Trophoblast cell (in vitro differentiated cells and primary cell): ENCODE results near the gene SSBP2.

Experiments
- DNase-seq, 2 donors: peaks; one replicate each; pipeline ENCODE4 v3.0.0-alpha.2; 2016
- H2AFZ ChIP-seq: 2 replicates; pipeline ENCODE4 v1.6.1; 2013; ENCODE audit warnings: low read length, moderate library complexity, mild to moderate bottlenecking; ENCODE audit not compliant: insufficient read depth, poor library complexity
- H2AK5ac ChIP-seq: 2 replicates; pipeline ENCODE4 v1.6.1; 2013; ENCODE audit warnings: mild to moderate bottlenecking, low read length
- H2BK120ac ChIP-seq: 2 replicates; pipeline ENCODE4 v1.6.1; 2013; ENCODE audit warnings: low read length, mild to moderate bottlenecking, moderate library complexity; ENCODE audit not compliant: insufficient read depth, poor library complexity
- H2BK12ac ChIP-seq: 2 replicates; pipeline ENCODE4 v1.6.1; 2013; ENCODE audit warnings: mild to moderate bottlenecking, low read length, moderate library complexity
- H2BK5ac ChIP-seq: 2 replicates; pipeline ENCODE4 v1.6.1; 2013; ENCODE audit warnings: low read length, low read depth, moderate library complexity, mild to moderate bottlenecking; ENCODE audit not compliant: poor library complexity
- H3K14ac ChIP-seq: 2 replicates; pipeline ENCODE4 v1.6.1; 2013; ENCODE audit warnings: mild to moderate bottlenecking, low read length
- H3K18ac ChIP-seq: 2 replicates; pipeline ENCODE4 v1.6.1; 2013; ENCODE audit warnings: mild to moderate bottlenecking, low read length
- H3K23ac ChIP-seq: 2 replicates; pipeline ENCODE4 v1.6.1; 2013; ENCODE audit warnings: low read length
- H3K27ac ChIP-seq: 2 replicates; pipeline ENCODE4 v1.5.1; 2013; ENCODE audit warnings: low read depth, mild to moderate bottlenecking, inconsistent platforms, low read length, moderate library complexity
- H3K27me3 ChIP-seq: 2 replicates; pipeline ENCODE4 v1.6.1; 2013; ENCODE audit warnings: inconsistent platforms, mild to moderate bottlenecking, low read length, moderate library complexity; ENCODE audit not compliant: insufficient read depth
- H3K36me3 ChIP-seq, 2 experiments: 1 replicate in 1 of 2; 2 replicates in 1 of 2; pipeline ENCODE4 v1.6.1; 2013; ENCODE audit warnings: low read length in 2 of 2, mild to moderate bottlenecking in 2 of 2, moderate library complexity in 1 of 2; ENCODE audit not compliant: insufficient read depth in 2 of 2, control insufficient read depth in 1 of 2
- H3K4ac ChIP-seq: 2 replicates; pipeline ENCODE4 v1.6.1; 2013; ENCODE audit warnings: low read depth, mild to moderate bottlenecking, low read length, moderate library complexity
- H3K4me1 ChIP-seq, 2 experiments: 1 replicate in 1 of 2; 2 replicates in 1 of 2; pipeline ENCODE4 v1.6.1; 2013; ENCODE audit warnings: low read length in 2 of 2, mild to moderate bottlenecking in 2 of 2, moderate library complexity in 1 of 2; ENCODE audit not compliant: insufficient read depth in 2 of 2, control insufficient read depth in 1 of 2
- H3K4me2 ChIP-seq: 2 replicates; pipeline ENCODE4 v1.6.1; 2013; ENCODE audit warnings: inconsistent platforms, mild to moderate bottlenecking, low read length, moderate library complexity
- H3K4me3 ChIP-seq: 2 replicates; pipeline ENCODE4 v1.5.1; 2013; ENCODE audit warnings: mild to moderate bottlenecking, low read depth, low read length, inconsistent platforms
- H3K79me1 ChIP-seq: one replicate; pipeline ENCODE4 v1.6.1; 2013; ENCODE audit warnings: low read length
- H3K79me2 ChIP-seq: 2 replicates; pipeline ENCODE4 v1.6.1; 2013; ENCODE audit warnings: low read length, mild to moderate bottlenecking; ENCODE audit not compliant: control insufficient read depth, insufficient read depth, poor library complexity
- H3K9ac ChIP-seq: 2 replicates; pipeline ENCODE4 v1.6.1; 2013; ENCODE audit warnings: mild to moderate bottlenecking, low read length
- H3K9me3 ChIP-seq: 2 replicates; pipeline ENCODE4 v1.6.1; 2013; ENCODE audit warnings: low read depth, mild to moderate bottlenecking, control low read depth, inconsistent platforms, low read length; ENCODE audit not compliant: insufficient read depth
- H4K12ac ChIP-seq: 2 replicates; pipeline ENCODE4 v1.6.1; 2013; ENCODE audit warnings: low read depth, mild to moderate bottlenecking, low read length, moderate library complexity
- H4K8ac ChIP-seq: 2 replicates; pipeline ENCODE4 v1.6.1; 2013; ENCODE audit warnings: low read depth, mild to moderate bottlenecking, low read length, moderate library complexity
- H4K91ac ChIP-seq: one replicate; pipeline ENCODE4 v1.6.1; 2013; ENCODE audit warnings: low read depth, mild to moderate bottlenecking, low read length, moderate library complexity
- WGBS: extraction: QIAGEN DNeasy Blood & Tissue Kit; methylation state at CpG from one replicate; pipeline ENCODE4 v1.1.7; 2013; ENCODE audit warnings: missing lambda C conversion rate; ENCODE audit not compliant: insufficient read length, insufficient coverage; ENCODE audit errors: extremely low coverage; 5-methylcytosine and 5-hydroxymethylcytosine counted together

SSBP2 gene

GRCh38 chr5:81739291-81739690, 11.6 kb downstream of the SSBP2 start:
- Histone ChIP-seq H4K12ac (no peak overlapping the region), H3K9me3 (no peaks in the 10 kb centered on the region), H2AFZ (no peak overlapping the region), H2AK5ac (no peak overlapping the region), H3K27ac (no peak overlapping the region), H3K27me3 (no peaks in the 10 kb centered on the region), H3K4ac (no peak overlapping the region), H3K4me1 (no peaks in the 10 kb centered on the region), H3K4me3 (no peak overlapping the region), H4K91ac (no peak overlapping the region), H3K36me3 (no peaks in the 10 kb centered on the region), H2BK12ac (no peak overlapping the region), H2BK120ac (no peak overlapping the region), H3K4me2 (no peak overlapping the region), H3K18ac (no peak overlapping the region), H4K8ac (no peak overlapping the region), H3K14ac (no peak overlapping the region), H3K9ac (no peak overlapping the region), H3K79me2 (no peaks in the 10 kb centered on the region), H3K23ac (no peak overlapping the region), H3K79me1 (no peaks in the 10 kb centered on the region), H2BK5ac (no peak overlapping the region)
- no peak for DNase-seq
- WGBS: no CpG with 5 or more reads among the region's 2 CpGs

DNA sequence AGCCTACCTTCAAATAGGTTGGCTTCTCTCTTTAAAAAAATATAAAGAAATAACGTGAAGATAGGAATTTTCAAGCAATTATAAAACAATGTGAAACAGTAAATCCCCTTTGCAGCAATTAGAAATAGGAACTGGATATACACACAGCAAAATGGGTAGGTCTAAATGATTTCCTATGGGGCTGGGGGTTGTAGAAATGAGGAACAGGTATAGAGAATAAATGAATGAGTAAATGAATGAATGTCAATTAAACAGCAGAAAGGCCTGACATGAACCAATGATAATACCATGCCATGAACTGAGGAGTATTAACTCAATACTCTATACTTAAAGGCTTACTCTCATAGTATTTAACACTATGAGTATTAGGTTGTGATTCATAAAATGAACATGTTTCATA, 21.6 kb downstream of the SSBP2 start:
- no peak overlapping the region for H2BK12ac ChIP-seq
- H2BK120ac ChIP-seq: no peak overlapping the region
- H3K36me3 ChIP-seq: no peaks in the 10 kb centered on the region
- no peak overlapping the region for H2BK5ac ChIP-seq
- H3K4me2 ChIP-seq: no peak overlapping the region
- no peak overlapping the region for H3K23ac ChIP-seq
- H3K18ac ChIP-seq: no peak overlapping the region
- H3K27ac ChIP-seq: no peak overlapping the region
- H3K27me3 ChIP-seq: no peaks in the 10 kb centered on the region
- H3K14ac ChIP-seq: no peak overlapping the region
- DNase-seq: no peak
- H4K91ac ChIP-seq: no peak overlapping the region
- no peak overlapping the region for H3K4ac ChIP-seq
- H2AFZ ChIP-seq: no peak overlapping the region
- H3K9me3 ChIP-seq: no peaks in the 10 kb centered on the region
- no peaks in the 10 kb centered on the region for H3K4me1 ChIP-seq
- no CpG with 5 or more reads among the region's 1 CpG for WGBS
- H3K9ac ChIP-seq: no peak overlapping the region
- H3K4me3 ChIP-seq: no peak overlapping the region
- H3K79me2 ChIP-seq: no peaks in the 10 kb centered on the region
- no peak overlapping the region for H2AK5ac ChIP-seq
- H4K8ac ChIP-seq: no peak overlapping the region
- no peaks in the 10 kb centered on the region for H3K79me1 ChIP-seq
- H4K12ac ChIP-seq: no peak overlapping the region

GRCh38 chr5:81728301-81728700, 22.6 kb downstream of the SSBP2 start:
- Histone ChIP-seq H2BK120ac (no peak overlapping the region), H3K9me3 (no peaks in the 10 kb centered on the region), H3K27me3 (no peaks in the 10 kb centered on the region), H3K36me3 (no peaks in the 10 kb centered on the region), H3K4ac (no peak overlapping the region), H3K14ac (no peak overlapping the region), H2BK12ac (no peak overlapping the region), H4K12ac (no peak overlapping the region), H3K4me1 (no peaks in the 10 kb centered on the region), H2AK5ac (no peak overlapping the region), H4K91ac (no peak overlapping the region), H3K9ac (no peak overlapping the region), H2AFZ (no peak overlapping the region), H3K79me1 (no peaks in the 10 kb centered on the region), H3K23ac (no peak overlapping the region), H4K8ac (no peak overlapping the region), H3K4me3 (no peak overlapping the region), H3K79me2 (no peaks in the 10 kb centered on the region), H3K18ac (no peak overlapping the region), H2BK5ac (no peak overlapping the region), H3K27ac (no peak overlapping the region), H3K4me2 (no peak overlapping the region)
- WGBS: no CpG with 5 or more reads among the region's 3 CpGs
- DNase-seq: no peak

DNA sequence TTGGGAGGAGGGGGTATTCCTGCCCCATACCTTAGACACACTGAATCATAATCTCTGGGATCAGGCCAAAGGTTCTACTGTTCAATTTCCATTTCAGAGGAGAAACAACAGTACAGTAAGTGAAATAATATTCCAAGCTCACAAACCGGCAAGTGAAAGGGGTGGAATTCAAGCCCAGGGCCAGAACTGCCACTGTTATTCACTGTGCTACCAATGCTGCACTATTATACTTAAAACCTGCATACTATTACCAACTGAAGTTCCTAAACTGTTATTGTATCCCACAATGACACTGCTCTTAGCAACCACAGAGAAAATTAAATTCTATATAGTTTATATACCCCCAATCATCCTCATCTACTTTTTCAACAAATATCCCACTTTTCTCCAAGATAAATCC, 24.6 kb downstream of the SSBP2 start:
- no CpG with 5 or more reads among the region's 1 CpG for WGBS
- no peak overlapping the region for H3K9ac ChIP-seq

More for the DNA sequence above, 24.6 kb downstream of the SSBP2 start:
- no peak overlapping the region for H3K23ac ChIP-seq
- no peak overlapping the region for H2BK120ac ChIP-seq
- no peak overlapping the region for H3K18ac ChIP-seq
- H3K27me3 ChIP-seq: no peaks in the 10 kb centered on the region
- no peaks in the 10 kb centered on the region for H3K79me2 ChIP-seq
- no peak overlapping the region for H2AFZ ChIP-seq
- H3K4me3 ChIP-seq: no peak overlapping the region
- no peaks in the 10 kb centered on the region for H3K36me3 ChIP-seq
- no peaks in the 10 kb centered on the region for H3K9me3 ChIP-seq
- H3K14ac ChIP-seq: no peak overlapping the region
- no peak overlapping the region for H2AK5ac ChIP-seq
- no peaks in the 10 kb centered on the region for H3K79me1 ChIP-seq
- no peak overlapping the region for H4K91ac ChIP-seq
- no peaks in the 10 kb centered on the region for H3K4me1 ChIP-seq
- H2BK12ac ChIP-seq: no peak overlapping the region
- H3K27ac ChIP-seq: no peak overlapping the region
- no peak for DNase-seq
- H3K4ac ChIP-seq: no peak overlapping the region
- no peak overlapping the region for H2BK5ac ChIP-seq
- H4K8ac ChIP-seq: no peak overlapping the region
- H4K12ac ChIP-seq: no peak overlapping the region
- H3K4me2 ChIP-seq: no peak overlapping the region
